GM12878 (cell line): ENCODE data around the gene CBLIF. TPM values are rescaled to one million over a fixed set of nuclear protein-coding genes. Genes with fewer than 3 reads are reported as not detected.
"Not testable (repeated sequence)": the region's sequence is repeated elsewhere in the genome, so short reads cannot be mapped to it uniquely, and the experiment has no call there.

Experiments
- ATAC-seq: fragments of 200-7000 bp; cut with Tn5 transposase; 3 replicates; pipeline ENCODE4 v1.9.1; 2020; ENCODE audit warnings: mild to moderate bottlenecking, moderate library complexity
- BruUV-seq: library from RNA; stranded (reverse); fragments of 400-500 nt; replicated peaks from 2 replicates; lab custom pipeline; 2021; lab: Mats Ljungman, UMichigan
- CTCF ChIA-PET: fragments of 300-600 bp; sonication (Branson Sonifier 250); formaldehyde crosslinking; extraction: SDS; loops from one replicate; lab custom pipeline; 2021; ENCODE audit warnings: inconsistent platforms; lab: Yijun Ruan, JAX
- POLR2A ChIA-PET: fragments of 350-600 bp; formaldehyde crosslinking; extraction: SDS; loops from one replicate; lab custom pipeline; 2021; ENCODE audit warnings: inconsistent platforms; lab: Charles Lee
- RAD21 ChIA-PET: fragments of 300-600 bp; sonication (Branson Sonifier 250); formaldehyde crosslinking; loops from one replicate; lab custom pipeline; 2023; ENCODE audit warnings: antibody characterized with exemption; ENCODE audit not compliant: unreplicated experiment; lab: Charles Lee
- SMC1A ChIA-PET: fragments of 300-600 bp; sonication (Branson Sonifier 250); formaldehyde crosslinking; loops from one replicate; lab custom pipeline; 2023; ENCODE audit not compliant: unreplicated experiment, uncharacterized antibody; lab: Charles Lee
- DNase-seq: peaks from one replicate; pipeline ENCODE4 v3.0.0-alpha.2; 2011; ENCODE audit warnings: low read depth, low spot score
- FAIRE-seq: peaks from 3 replicates; lab custom pipeline; 2011; peaks lifted over from hg19 to GRCh38; lab: Jason Lieb, UNC
- H2AFZ ChIP-seq: 2 replicates; pipeline ENCODE4 v1.6.0; 2011; ENCODE audit warnings: low read depth, low read length, control low read depth; ENCODE audit not compliant: control insufficient read depth
- H3K27ac ChIP-seq: 2 replicates; pipeline ENCODE4 v1.5.1; 2011; ENCODE audit warnings: control low read depth; ENCODE audit not compliant: control insufficient read depth, insufficient read depth
- H3K27me3 ChIP-seq, 2 experiments: replicated peaks in 1 of 2; 2 replicates each; pipeline versions ENCODE4 v1.6.0 to v1.6.1; 2011; ENCODE audit warnings: low read length in 1 of 2; ENCODE audit not compliant: control insufficient read depth in 2 of 2, insufficient read depth in 2 of 2
- H3K36me3 ChIP-seq, 2 experiments: 2 replicates each; pipeline ENCODE4 v1.5.1; 2011; ENCODE audit warnings: low read length in 1 of 2; ENCODE audit not compliant: control insufficient read depth in 2 of 2, insufficient read depth in 2 of 2
- H3K4me1 ChIP-seq: 2 replicates; pipeline ENCODE4 v1.6.1; 2011; ENCODE audit warnings: mild to moderate bottlenecking, low read length, moderate library complexity, mixed read lengths; ENCODE audit not compliant: control insufficient read depth, insufficient read depth
- H3K4me2 ChIP-seq: 2 replicates; pipeline ENCODE4 v1.6.0; 2011; ENCODE audit warnings: control low read depth; ENCODE audit not compliant: control insufficient read depth, insufficient read depth
- H3K4me3 ChIP-seq: fragments of 200-600 bp; sonication (generic); 2 replicates; pipeline ENCODE4 v1.5.1; 2016
- H3K79me2 ChIP-seq: 2 replicates; pipeline ENCODE4 v1.6.0; 2011; ENCODE audit warnings: low read length; ENCODE audit not compliant: control insufficient read depth, insufficient read depth
- H3K9ac ChIP-seq: 2 replicates; pipeline ENCODE4 v1.8.0; 2011; ENCODE audit warnings: low read length, control low read depth, mixed read lengths; ENCODE audit not compliant: control insufficient read depth, insufficient read depth
- H3K9me3 ChIP-seq: replicated peaks from 3 replicates; pipeline ENCODE4 v1.5.1; 2011; ENCODE audit warnings: mild to moderate bottlenecking, low read length; ENCODE audit not compliant: control insufficient read depth, insufficient read depth
- H4K20me1 ChIP-seq: 2 replicates; pipeline ENCODE4 v1.6.0; 2011; ENCODE audit not compliant: control insufficient read depth, insufficient read depth
- ATF3 ChIP-seq: IDR thresholded peaks from 2 replicates; pipeline ENCODE4 v1.6.1; 2011; ENCODE audit warnings: low read depth, mild to moderate bottlenecking, low read length, moderate library complexity, borderline replicate concordance; ENCODE audit errors: extremely low read depth
- BACH1 ChIP-seq: fragments of 450-650 bp; IDR thresholded peaks from 2 replicates; pipeline ENCODE4 v1.6.1; 2017; ENCODE audit warnings: mild to moderate bottlenecking, borderline replicate concordance
- CHD2 ChIP-seq: IDR thresholded peaks from 2 replicates; pipeline ENCODE4 v1.6.1; 2011; ENCODE audit warnings: low read depth, low read length, improper control_type of control experiment, borderline replicate concordance
- E2F8 ChIP-seq: fragments of 450-650 bp; IDR thresholded peaks from 2 replicates; pipeline ENCODE4 v1.6.1; 2018; ENCODE audit warnings: mild to moderate bottlenecking, low read depth, moderate library complexity; ENCODE audit not compliant: partially characterized antibody
- FOXK2 ChIP-seq: fragments of 450-650 bp; IDR thresholded peaks from 2 replicates; pipeline ENCODE4 v1.6.1; 2017; ENCODE audit warnings: mild to moderate bottlenecking, moderate library complexity
- IRF3 ChIP-seq: fragments of 450-650 bp; IDR thresholded peaks from 2 replicates; pipeline ENCODE4 v1.6.1; 2014; ENCODE audit warnings: mild to moderate bottlenecking
- IRF4 ChIP-seq: IDR thresholded peaks from 2 replicates; pipeline ENCODE4 v1.6.1; 2011; ENCODE audit warnings: low read depth, low read length
- MTA2 ChIP-seq: fragments of 450-650 bp; IDR thresholded peaks from 2 replicates; pipeline ENCODE4 v1.6.1; 2016; ENCODE audit warnings: low read depth, mild to moderate bottlenecking, moderate library complexity
- NR2F1 ChIP-seq: fragments of 450-650 bp; conservative IDR thresholded peaks from 2 replicates; pipeline ENCODE4 v1.6.1; 2017; ENCODE audit warnings: mild to moderate bottlenecking
- NRF1 ChIP-seq: conservative IDR thresholded peaks from 2 replicates; pipeline ENCODE4 v1.6.1; 2011; ENCODE audit warnings: mild to moderate bottlenecking, low read depth, low read length, improper control_type of control experiment
- RAD21 ChIP-seq: IDR thresholded peaks from 2 replicates; pipeline ENCODE4 v1.6.1; 2011; ENCODE audit warnings: mild to moderate bottlenecking, low read depth, low read length, moderate library complexity; ENCODE audit not compliant: insufficient read depth
- STAT3 ChIP-seq: IDR thresholded peaks from 2 replicates; pipeline ENCODE4 v1.6.1; 2011; ENCODE audit warnings: low read depth, low read length, improper control_type of control experiment
- WGBS: methylation state at CpG from one replicate; pipeline ENCODE4 v1.1.6; 2016; ENCODE audit warnings: low lambda C conversion rate; ENCODE audit not compliant: insufficient replicate concordance, insufficient coverage; ENCODE audit errors: missing lambda C conversion rate; 5-methylcytosine and 5-hydroxymethylcytosine counted together
- in situ Hi-C: fragments of 300-500 bp; cut with MboI; formaldehyde crosslinking; loops from 9 replicates; pipeline ENCODE4 v1.14.3; 2018; ENCODE audit warnings: mixed read lengths
- intact Hi-C: fragments of 100-400 bp; cut with micrococcal nuclease; formaldehyde crosslinking; loops from one replicate; pipeline ENCODE4 v1.14.2; 2022; ENCODE audit not compliant: unreplicated experiment
- polyA plus RNA-seq, 11 experiments: library from polyadenylated mRNA; depleted of rRNA in 4 of 11; unstranded in 6 of 11; stranded (reverse) in 5 of 11; fragments of >200 nt; fragmentation: Nextera tagmentation in 4 of 11; fragmentation: Illumina TruSeq in 1 of 11; extraction: Ambion mirVana in 4 of 11; extraction: Trizol in 1 of 11; gene quantifications; 1 replicate in 1 of 11; 2 replicates in 10 of 11; pipeline versions ENCODE4 v1.2.1 to v1.2.3, GENCODE V29; 2011 to 2016; ENCODE audit warnings: inconsistent platforms in 2 of 11, missing spikeins in 2 of 11, low read depth in 1 of 11
- total RNA-seq, 4 experiments: library from RNA; depleted of rRNA in 3 of 4; stranded (reverse); fragments of >200 nt in 3 of 4; fragmentation: Illumina TruSeq in 1 of 4; extraction: Trizol in 1 of 4; gene quantifications; 2 replicates each; pipeline versions ENCODE4 v1.2.1 to v1.2.3, GENCODE V29; 2013 to 2021

The CBLIF gene
- total and polyA plus RNA-seq, 10 of the 15 experiments (the other 5 are each of a cell fraction or from before 2014, with no cell fraction given): not detected

- intact Hi-C loops (no loop called here), in situ Hi-C loops (no loop called here)
- BruUV-seq: no TSS peak
- H3K79me2 ChIP-seq: no peaks in the 10 kb centered on the region
- H3K36me3 ChIP-seq: no peaks in the 10 kb centered on the region
- peak overlapping the region; percentile 50 for H2AFZ ChIP-seq
- H3K27me3 ChIP-seq: no peaks in the 10 kb centered on the region
- DNase-seq (no peak), FAIRE-seq (no peak), ATAC-seq (no peak)
- ChIA-PET SMC1A (no interaction called here), POLR2A (no interaction called here), CTCF (no interaction called here), RAD21 (no interaction called here)
- WGBS: 34% methylated on average over 4 of the region's 4 CpGs
- H3K4me2 ChIP-seq: no peak overlapping the region; the same call in 1 of the 2 replicates
- H4K20me1 ChIP-seq: no peaks in the 10 kb centered on the region
- no peaks in the 10 kb centered on the region for H3K9me3 ChIP-seq
- TF ChIP-seq MTA2 (no peak), CHD2 (no peak), E2F8 (no peak), NR2F1 (no peak), STAT3 (no peak), RAD21 (no peak), IRF3 (no peak), NRF1 (no peak), FOXK2 (no peak), IRF4 (no peak), ATF3 (no peak), BACH1 (no peak)
- no peak overlapping the region for H3K27ac ChIP-seq
- no peak overlapping the region for H3K4me3 ChIP-seq
- H3K4me1 ChIP-seq: peaks cover 5% of the 10 kb centered on the region; the same call in 1 of the 2 replicates
- no peak overlapping the region for H3K9ac ChIP-seq
These were observed 26.7 kb downstream of the CBLIF start for GRCh38 chr11:59818572-59818971.

- H3K4me3 ChIP-seq, H3K27ac ChIP-seq, H4K20me1 ChIP-seq, H3K27me3 ChIP-seq, BruUV-seq, H3K9me3 ChIP-seq, DNase-seq, RAD21 ChIA-PET, POLR2A ChIA-PET, ATAC-seq, H3K4me2 ChIP-seq, in situ Hi-C loops, H3K4me1 ChIP-seq, FAIRE-seq, H3K9ac ChIP-seq, H3K79me2 ChIP-seq, H2AFZ ChIP-seq, H3K36me3 ChIP-seq, intact Hi-C loops: not testable (repeated sequence)
- 40% methylated on average over 1 of the region's 1 CpG for WGBS
- ChIA-PET CTCF (interaction anchor here (1.1 to 2.2 kb wide), 5 partner anchors 61 to 529 kb away, joined by 3 to 6 read pairs (median 4); partner anchors contain the start of gene STX3), SMC1A (interaction anchor here (0.8 to 1.4 kb wide), 2 partner anchors 15 to 687 kb away, joined by 3 read pairs; no protein-coding TSS in a partner anchor)
These were observed 28.9 kb downstream of the CBLIF start for GRCh38 chr11:59816434-59816833.
